HL-60 (cell line): ENCODE measurements around the gene TXNDC2.
A peak's percentile ranks its signal among the peaks of the same experiment; 100 is the strongest.
"Not testable (repeated sequence)": the region's sequence is repeated elsewhere in the genome, so short reads cannot be mapped to it uniquely, and the experiment has no call there.

Source experiments
- DNase-seq, 2 experiments: peaks; one replicate each; pipeline ENCODE4 v3.0.0-alpha.2; 2010 to 2020; ENCODE audit warnings: low read depth in 1 of 2, low spot score in 1 of 2
- H3K27ac ChIP-seq: fragments of 250-450 bp; sonication (Bioruptor Pico); replicated peaks from 2 replicates; pipeline ENCODE4 v1.5.1; 2020; ENCODE audit warnings: mild to moderate bottlenecking, moderate library complexity
- H3K27me3 ChIP-seq: fragments of 250-450 bp; sonication (Bioruptor Pico); 2 replicates; pipeline ENCODE4 v1.5.1; 2021; ENCODE audit warnings: mild to moderate bottlenecking, moderate library complexity; ENCODE audit not compliant: insufficient read depth, poor library complexity, severe bottlenecking
- H3K4me3 ChIP-seq: replicated peaks from 2 replicates; pipeline ENCODE4 v1.5.1; 2011; ENCODE audit warnings: mild to moderate bottlenecking, control low read depth, low read length; ENCODE audit not compliant: insufficient read depth
- GABPA ChIP-seq: IDR thresholded peaks from 2 replicates; pipeline ENCODE4 v1.6.1; 2012; ENCODE audit warnings: low read depth
- POLR2AphosphoS5 ChIP-seq: IDR thresholded peaks from 2 replicates; pipeline ENCODE4 v1.6.1; 2012; ENCODE audit warnings: low read depth
- SPI1 ChIP-seq: IDR thresholded peaks from 2 replicates; pipeline ENCODE4 v1.6.1; 2012; ENCODE audit warnings: low read depth, mild to moderate bottlenecking, borderline replicate concordance
- TF ChIP-seq, protein P1 (sequence below): IDR thresholded peaks from 2 replicates; pipeline ENCODE4 v1.6.1; 2012; ENCODE audit warnings: low read depth; ENCODE audit not compliant: insufficient replicate concordance
- TF ChIP-seq, protein P2 (sequence below): IDR thresholded peaks from one replicate; pipeline ENCODE4 v1.5.1; 2011; ENCODE audit warnings: low read length, control low read depth, inconsistent platforms; ENCODE audit not compliant: insufficient read depth

TXNDC2 gene

DNA sequence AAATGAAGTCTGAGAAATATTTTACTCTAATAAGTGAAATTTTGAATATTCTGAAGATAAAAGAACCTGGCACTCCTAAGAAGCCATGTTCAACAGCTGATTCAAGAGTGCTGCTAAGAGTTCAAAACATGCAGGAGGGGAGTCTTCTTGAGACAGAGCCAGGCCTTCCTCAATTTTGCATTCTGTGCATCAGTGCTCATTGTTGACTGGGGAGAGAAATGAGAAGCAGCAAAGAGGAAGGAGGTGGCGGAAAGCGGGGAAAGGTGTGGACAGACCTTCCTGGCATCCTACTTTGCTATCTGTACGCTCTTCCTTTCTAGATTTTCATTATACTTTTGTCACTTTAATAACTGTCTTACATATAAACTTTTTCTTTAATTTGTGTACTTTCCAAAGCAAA lies 29.7 kb upstream of the TXNDC2 start:
- TF ChIP-seq, protein P1, sequence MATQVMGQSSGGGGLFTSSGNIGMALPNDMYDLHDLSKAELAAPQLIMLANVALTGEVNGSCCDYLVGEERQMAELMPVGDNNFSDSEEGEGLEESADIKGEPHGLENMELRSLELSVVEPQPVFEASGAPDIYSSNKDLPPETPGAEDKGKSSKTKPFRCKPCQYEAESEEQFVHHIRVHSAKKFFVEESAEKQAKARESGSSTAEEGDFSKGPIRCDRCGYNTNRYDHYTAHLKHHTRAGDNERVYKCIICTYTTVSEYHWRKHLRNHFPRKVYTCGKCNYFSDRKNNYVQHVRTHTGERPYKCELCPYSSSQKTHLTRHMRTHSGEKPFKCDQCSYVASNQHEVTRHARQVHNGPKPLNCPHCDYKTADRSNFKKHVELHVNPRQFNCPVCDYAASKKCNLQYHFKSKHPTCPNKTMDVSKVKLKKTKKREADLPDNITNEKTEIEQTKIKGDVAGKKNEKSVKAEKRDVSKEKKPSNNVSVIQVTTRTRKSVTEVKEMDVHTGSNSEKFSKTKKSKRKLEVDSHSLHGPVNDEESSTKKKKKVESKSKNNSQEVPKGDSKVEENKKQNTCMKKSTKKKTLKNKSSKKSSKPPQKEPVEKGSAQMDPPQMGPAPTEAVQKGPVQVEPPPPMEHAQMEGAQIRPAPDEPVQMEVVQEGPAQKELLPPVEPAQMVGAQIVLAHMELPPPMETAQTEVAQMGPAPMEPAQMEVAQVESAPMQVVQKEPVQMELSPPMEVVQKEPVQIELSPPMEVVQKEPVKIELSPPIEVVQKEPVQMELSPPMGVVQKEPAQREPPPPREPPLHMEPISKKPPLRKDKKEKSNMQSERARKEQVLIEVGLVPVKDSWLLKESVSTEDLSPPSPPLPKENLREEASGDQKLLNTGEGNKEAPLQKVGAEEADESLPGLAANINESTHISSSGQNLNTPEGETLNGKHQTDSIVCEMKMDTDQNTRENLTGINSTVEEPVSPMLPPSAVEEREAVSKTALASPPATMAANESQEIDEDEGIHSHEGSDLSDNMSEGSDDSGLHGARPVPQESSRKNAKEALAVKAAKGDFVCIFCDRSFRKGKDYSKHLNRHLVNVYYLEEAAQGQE = peak; percentile 48
- peak; percentile 59; the same call in 1 of the 2 replicates for TF ChIP-seq GABPA
- TF ChIP-seq SPI1 = peak; percentile 92
- TF ChIP-seq POLR2AphosphoS5 = 0 out of 2 replicates have a peak, but pooled peaks have one; percentile 31
- TF ChIP-seq, protein P2, sequence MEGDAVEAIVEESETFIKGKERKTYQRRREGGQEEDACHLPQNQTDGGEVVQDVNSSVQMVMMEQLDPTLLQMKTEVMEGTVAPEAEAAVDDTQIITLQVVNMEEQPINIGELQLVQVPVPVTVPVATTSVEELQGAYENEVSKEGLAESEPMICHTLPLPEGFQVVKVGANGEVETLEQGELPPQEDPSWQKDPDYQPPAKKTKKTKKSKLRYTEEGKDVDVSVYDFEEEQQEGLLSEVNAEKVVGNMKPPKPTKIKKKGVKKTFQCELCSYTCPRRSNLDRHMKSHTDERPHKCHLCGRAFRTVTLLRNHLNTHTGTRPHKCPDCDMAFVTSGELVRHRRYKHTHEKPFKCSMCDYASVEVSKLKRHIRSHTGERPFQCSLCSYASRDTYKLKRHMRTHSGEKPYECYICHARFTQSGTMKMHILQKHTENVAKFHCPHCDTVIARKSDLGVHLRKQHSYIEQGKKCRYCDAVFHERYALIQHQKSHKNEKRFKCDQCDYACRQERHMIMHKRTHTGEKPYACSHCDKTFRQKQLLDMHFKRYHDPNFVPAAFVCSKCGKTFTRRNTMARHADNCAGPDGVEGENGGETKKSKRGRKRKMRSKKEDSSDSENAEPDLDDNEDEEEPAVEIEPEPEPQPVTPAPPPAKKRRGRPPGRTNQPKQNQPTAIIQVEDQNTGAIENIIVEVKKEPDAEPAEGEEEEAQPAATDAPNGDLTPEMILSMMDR = no peak
- DNase-seq = peak in 1 of 2 experiments; percentile 90
- Histone ChIP-seq H3K4me3 (no peak overlapping the region), H3K27ac (peak overlapping the region; percentile 32; the same call in 1 of the 2 replicates), H3K27me3 (no peaks in the 10 kb centered on the region)

- H3K27ac ChIP-seq, DNase-seq, H3K27me3 ChIP-seq, H3K4me3 ChIP-seq: not testable (repeated sequence)
These were observed 28.2 kb upstream of the TXNDC2 start for GRCh38 chr18:9857479-9857998.

DNA sequence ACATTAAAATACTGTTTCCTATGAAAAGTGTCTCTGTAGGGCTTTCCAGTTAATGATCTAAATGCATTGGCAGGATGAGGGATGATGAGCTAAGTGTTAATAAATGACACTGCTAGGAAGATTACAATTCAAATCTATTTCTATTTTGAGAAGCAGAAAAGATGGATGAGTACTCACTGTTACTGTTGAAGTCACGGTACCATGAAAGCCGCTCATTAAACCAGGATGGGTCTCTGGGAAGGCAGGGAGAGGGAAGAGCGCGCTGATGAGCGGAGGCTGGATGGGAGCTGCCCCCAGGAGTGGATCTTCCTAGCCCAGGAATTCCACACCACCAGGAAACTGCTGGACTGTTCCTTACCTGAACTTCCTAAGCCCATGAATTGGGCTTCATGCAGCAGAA lies 27.1 kb upstream of the TXNDC2 start:
- no peak for DNase-seq
- Histone ChIP-seq H3K27ac (no peak overlapping the region), H3K27me3 (no peaks in the 10 kb centered on the region), H3K4me3 (no peak overlapping the region)
- TF ChIP-seq, protein P2 = no peak

GRCh38 chr18:9859232-9859631 lies 26.5 kb upstream of the TXNDC2 start:
- Histone ChIP-seq H3K27ac (no peak overlapping the region), H3K27me3 (no peaks in the 10 kb centered on the region), H3K4me3 (no peak overlapping the region)
- TF ChIP-seq, protein P1 = no peak
- TF ChIP-seq, protein P2 = no peak
- TF ChIP-seq GABPA (no peak), POLR2AphosphoS5 (no peak), SPI1 (no peak)
- DNase-seq = no peak
